IPS DF 6.9 (cell line): ENCODE results near the gene TOGARAM2.

Source experiments
- DNase-seq: peaks from one replicate; pipeline ENCODE4 v3.0.0-alpha.2; 2013; ENCODE audit warnings: low read depth, low spot score
- H3K27ac ChIP-seq: one replicate; pipeline ENCODE4 v1.5.1; 2013; ENCODE audit warnings: low read length, control low read depth
- H3K27me3 ChIP-seq: 2 replicates; pipeline ENCODE4 v1.6.1; 2013; ENCODE audit warnings: mild to moderate bottlenecking, low read length; ENCODE audit not compliant: control insufficient read depth, insufficient read depth
- H3K36me3 ChIP-seq: 2 replicates; pipeline ENCODE4 v1.6.1; 2013; ENCODE audit warnings: low read length; ENCODE audit not compliant: control insufficient read depth, insufficient read depth
- H3K4me1 ChIP-seq: 2 replicates; pipeline ENCODE4 v1.6.1; 2013; ENCODE audit warnings: low read length; ENCODE audit not compliant: control insufficient read depth, insufficient read depth
- H3K4me3 ChIP-seq: 2 replicates; pipeline ENCODE4 v1.5.1; 2013; ENCODE audit warnings: mild to moderate bottlenecking, low read length
- H3K9me3 ChIP-seq: 2 replicates; pipeline ENCODE4 v1.6.1; 2013; ENCODE audit warnings: low read length, inconsistent platforms; ENCODE audit not compliant: control insufficient read depth, insufficient read depth
- WGBS: extraction: QIAGEN DNeasy Blood & Tissue Kit; methylation state at CpG from one replicate; pipeline ENCODE4 v1.1.7; 2013; ENCODE audit warnings: mixed read lengths, missing lambda C conversion rate; ENCODE audit not compliant: insufficient read length, insufficient coverage; 5-methylcytosine and 5-hydroxymethylcytosine counted together

Gene TOGARAM2

GRCh38 chr2:28952836-28953211 is 28.3 kb upstream of the TOGARAM2 start:
- Histone ChIP-seq H3K9me3 (peaks cover 4% of the 10 kb centered on the region), H3K4me1 (peaks cover 2% of the 10 kb centered on the region), H3K27ac (no peak overlapping the region), H3K36me3 (peaks cover 6% of the 10 kb centered on the region; the same call in 1 of the 2 replicates), H3K4me3 (no peak overlapping the region), H3K27me3 (no peaks in the 10 kb centered on the region)
- no peak for DNase-seq
- WGBS, result no CpG with 5 or more reads among the region's 6 CpGs

- Histone ChIP-seq H3K36me3 (no peaks in the 10 kb centered on the region), H3K27ac (no peak overlapping the region), H3K4me1 (peaks cover 2% of the 10 kb centered on the region), H3K9me3 (no peaks in the 10 kb centered on the region), H3K27me3 (no peaks in the 10 kb centered on the region), H3K4me3 (no peak overlapping the region)
- DNase-seq, result no peak
- no CpG with 5 or more reads among the region's 5 CpGs for WGBS
These were observed 25.6 kb upstream of the TOGARAM2 start for GRCh38 chr2:28955467-28955866.

GRCh38 chr2:28956415-28956826 is 24.7 kb upstream of the TOGARAM2 start:
- no CpG with 5 or more reads among the region's 11 CpGs for WGBS
- peak; percentile 39 for DNase-seq
- H3K27ac ChIP-seq, result no peak overlapping the region
- H3K4me3 ChIP-seq, result no peak overlapping the region
- H3K4me1 ChIP-seq, result peaks cover 2% of the 10 kb centered on the region
- no peaks in the 10 kb centered on the region for H3K9me3 ChIP-seq
- H3K27me3 ChIP-seq, result no peaks in the 10 kb centered on the region
- no peaks in the 10 kb centered on the region for H3K36me3 ChIP-seq

- WGBS, result no CpG with 5 or more reads among the region's 15 CpGs
- Histone ChIP-seq H3K9me3 (no peaks in the 10 kb centered on the region), H3K36me3 (no peaks in the 10 kb centered on the region), H3K27me3 (no peaks in the 10 kb centered on the region), H3K4me3 (no peak overlapping the region), H3K4me1 (peaks cover 2% of the 10 kb centered on the region), H3K27ac (no peak overlapping the region)
- no peak for DNase-seq
These were observed 24.2 kb upstream of the TOGARAM2 start for GRCh38 chr2:28956890-28957289.

- H3K4me3 ChIP-seq, result no peak overlapping the region
- H3K36me3 ChIP-seq, result no peaks in the 10 kb centered on the region
- H3K27ac ChIP-seq, result no peak overlapping the region
- no CpG with 5 or more reads among the region's 9 CpGs for WGBS
- H3K9me3 ChIP-seq, result no peaks in the 10 kb centered on the region
- no peaks in the 10 kb centered on the region; the same call in 1 of the 2 replicates for H3K4me1 ChIP-seq
- no peaks in the 10 kb centered on the region for H3K27me3 ChIP-seq
- DNase-seq, result peak; percentile 61
These were observed 22.4 kb upstream of the TOGARAM2 start for GRCh38 chr2:28958689-28959088.

GRCh38 chr2:28960401-28960800 is 20.7 kb upstream of the TOGARAM2 start:
- no CpG with 5 or more reads among the region's 5 CpGs for WGBS
- Histone ChIP-seq H3K27ac (no peak overlapping the region), H3K36me3 (no peaks in the 10 kb centered on the region), H3K4me1 (no peaks in the 10 kb centered on the region; the same call in 1 of the 2 replicates), H3K27me3 (no peaks in the 10 kb centered on the region), H3K4me3 (no peak overlapping the region), H3K9me3 (no peaks in the 10 kb centered on the region)
- DNase-seq, result no peak

GRCh38 chr2:28962505-28962904 is 18.6 kb upstream of the TOGARAM2 start:
- Histone ChIP-seq H3K4me1 (no peaks in the 10 kb centered on the region), H3K27ac (no peak overlapping the region), H3K36me3 (no peaks in the 10 kb centered on the region), H3K9me3 (no peaks in the 10 kb centered on the region), H3K4me3 (no peak overlapping the region), H3K27me3 (no peaks in the 10 kb centered on the region)
- no CpG with 5 or more reads among the region's 1 CpG for WGBS
- no peak for DNase-seq

- Histone ChIP-seq H3K27ac (no peak overlapping the region), H3K9me3 (no peaks in the 10 kb centered on the region), H3K27me3 (no peaks in the 10 kb centered on the region), H3K4me3 (no peak overlapping the region), H3K36me3 (no peaks in the 10 kb centered on the region), H3K4me1 (no peaks in the 10 kb centered on the region)
- DNase-seq, result no peak
- no CpG with 5 or more reads among the region's 6 CpGs for WGBS
These were observed 10.5 kb upstream of the TOGARAM2 start for GRCh38 chr2:28970464-28971160.

- Histone ChIP-seq H3K4me3 (no peak overlapping the region), H3K9me3 (no peaks in the 10 kb centered on the region), H3K4me1 (no peaks in the 10 kb centered on the region), H3K27ac (no peak overlapping the region), H3K27me3 (no peaks in the 10 kb centered on the region), H3K36me3 (no peaks in the 10 kb centered on the region)
- WGBS, result no CpG with 5 or more reads among the region's 6 CpGs
- no peak for DNase-seq
These were observed 8.2 kb upstream of the TOGARAM2 start for GRCh38 chr2:28972778-28973335.

- H3K36me3 ChIP-seq, result no peaks in the 10 kb centered on the region
- DNase-seq, result no peak
- H3K4me3 ChIP-seq, result no peak overlapping the region
- H3K27me3 ChIP-seq, result no peaks in the 10 kb centered on the region
- no peaks in the 10 kb centered on the region for H3K4me1 ChIP-seq
- WGBS, result no CpG with 5 or more reads among the region's 4 CpGs
- no peak overlapping the region for H3K27ac ChIP-seq
- no peaks in the 10 kb centered on the region for H3K9me3 ChIP-seq
These were observed 6.8 kb upstream of the TOGARAM2 start for GRCh38 chr2:28974252-28974651.

- no CpG with 5 or more reads among the region's 1 CpG for WGBS
- H3K9me3 ChIP-seq, result no peaks in the 10 kb centered on the region
- H3K36me3 ChIP-seq, result no peaks in the 10 kb centered on the region
- H3K27me3 ChIP-seq, result no peaks in the 10 kb centered on the region
- no peak for DNase-seq
- H3K27ac ChIP-seq, result no peak overlapping the region
- H3K4me1 ChIP-seq, result no peaks in the 10 kb centered on the region
- no peak overlapping the region for H3K4me3 ChIP-seq
These were observed 5.4 kb upstream of the TOGARAM2 start for GRCh38 chr2:28975671-28976070.
